ENCODE measurements around the gene FAS.
"Not testable (repeated sequence)": the region's sequence is repeated elsewhere in the genome, so short reads cannot be mapped to it uniquely, and the experiment has no call there.

The FAS gene

DNA sequence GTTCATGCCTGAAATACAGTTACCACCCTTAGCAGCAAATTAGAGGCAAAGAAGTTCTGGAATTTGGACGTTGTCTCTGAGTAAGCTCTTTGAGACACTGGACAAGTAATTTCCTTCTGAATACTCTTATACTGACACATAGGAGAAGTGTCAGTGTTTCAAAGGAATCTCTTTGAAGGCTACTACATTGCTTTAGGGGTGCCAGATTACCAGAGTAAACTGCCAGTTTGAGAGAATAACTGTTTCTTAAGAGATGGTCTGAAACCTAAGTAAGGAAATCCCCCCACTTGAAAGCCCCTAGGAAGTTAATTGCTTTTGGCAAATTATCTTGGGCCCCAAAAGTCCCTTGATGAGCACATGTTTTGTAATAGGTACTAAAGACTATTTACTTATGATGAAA, 3.4 kb downstream of the FAS start:
- no peak for DNase-seq

DNA sequence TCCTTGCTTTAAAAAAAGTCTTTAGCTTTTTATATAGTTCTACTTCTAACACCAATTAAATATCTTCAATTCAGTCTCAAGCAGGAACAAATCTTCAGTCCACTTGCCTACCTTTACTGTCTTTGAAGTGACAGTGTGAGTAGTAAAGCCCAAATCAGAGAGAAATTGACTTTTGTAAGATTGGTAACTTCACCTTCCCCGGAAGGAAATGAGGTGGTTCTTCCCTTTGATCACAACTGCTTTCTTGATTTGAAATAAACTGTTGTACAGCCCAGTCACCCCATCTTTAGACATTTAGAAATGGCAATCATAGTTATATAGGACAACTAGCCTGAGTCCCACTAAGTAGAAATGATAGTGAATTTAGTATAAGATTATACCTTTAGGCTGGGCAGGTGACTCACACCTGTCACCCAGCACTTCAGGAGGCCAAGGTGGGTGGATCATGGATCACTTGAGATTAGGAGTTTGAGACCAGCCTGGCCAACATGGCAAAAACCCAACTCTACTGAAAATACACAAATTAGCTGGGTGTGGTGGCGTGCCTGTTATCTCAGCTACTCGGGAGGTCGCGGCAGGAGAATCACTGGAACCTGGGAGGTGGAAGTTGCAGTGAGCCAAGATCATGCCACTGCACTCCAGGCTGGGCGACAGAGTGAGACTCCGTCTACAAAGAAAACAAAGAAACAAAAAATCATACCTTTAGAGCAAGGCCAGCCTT, 4.7 kb downstream of the FAS start:
- DNase-seq, result no peak

DNA sequence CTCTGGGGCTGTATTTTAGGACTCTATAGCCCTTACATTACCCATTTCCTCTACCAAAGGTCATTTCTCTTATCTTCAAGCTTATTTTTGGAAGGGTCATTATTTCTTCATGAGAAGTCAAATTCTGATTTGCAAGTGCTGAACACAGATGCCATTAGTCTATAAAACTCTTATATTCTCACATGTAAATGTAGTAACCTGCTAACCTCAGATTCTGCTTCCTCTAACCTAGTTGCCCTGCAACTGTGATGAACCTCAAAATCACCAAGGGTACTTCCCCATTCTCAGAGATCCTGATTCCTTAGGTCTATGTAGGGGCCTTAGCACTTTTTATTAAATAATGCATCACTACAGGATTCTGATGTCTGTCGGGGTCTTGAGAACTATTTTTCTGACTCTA, 6.3 kb downstream of the FAS start:
- no peak for DNase-seq

DNA sequence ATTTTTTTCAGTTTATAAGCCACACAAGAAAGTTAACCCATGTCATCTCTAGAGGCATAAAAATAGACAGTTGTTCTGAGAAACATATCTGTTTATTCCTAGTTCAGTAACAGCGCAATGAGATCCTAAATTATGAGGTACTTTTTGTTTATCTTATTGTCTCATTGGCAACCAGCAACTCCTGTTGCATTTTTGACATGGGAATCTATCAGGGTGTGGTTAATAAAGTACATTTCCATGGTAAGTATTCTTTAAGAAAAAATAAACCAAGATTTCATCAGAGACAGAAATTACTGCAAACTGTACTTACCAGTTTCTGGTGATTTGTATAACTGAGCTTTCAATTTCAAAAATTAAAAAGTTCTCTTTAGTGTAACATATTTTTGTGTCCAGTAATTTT, 9.0 kb downstream of the FAS start:
- DNase-seq, result no peak

DNA sequence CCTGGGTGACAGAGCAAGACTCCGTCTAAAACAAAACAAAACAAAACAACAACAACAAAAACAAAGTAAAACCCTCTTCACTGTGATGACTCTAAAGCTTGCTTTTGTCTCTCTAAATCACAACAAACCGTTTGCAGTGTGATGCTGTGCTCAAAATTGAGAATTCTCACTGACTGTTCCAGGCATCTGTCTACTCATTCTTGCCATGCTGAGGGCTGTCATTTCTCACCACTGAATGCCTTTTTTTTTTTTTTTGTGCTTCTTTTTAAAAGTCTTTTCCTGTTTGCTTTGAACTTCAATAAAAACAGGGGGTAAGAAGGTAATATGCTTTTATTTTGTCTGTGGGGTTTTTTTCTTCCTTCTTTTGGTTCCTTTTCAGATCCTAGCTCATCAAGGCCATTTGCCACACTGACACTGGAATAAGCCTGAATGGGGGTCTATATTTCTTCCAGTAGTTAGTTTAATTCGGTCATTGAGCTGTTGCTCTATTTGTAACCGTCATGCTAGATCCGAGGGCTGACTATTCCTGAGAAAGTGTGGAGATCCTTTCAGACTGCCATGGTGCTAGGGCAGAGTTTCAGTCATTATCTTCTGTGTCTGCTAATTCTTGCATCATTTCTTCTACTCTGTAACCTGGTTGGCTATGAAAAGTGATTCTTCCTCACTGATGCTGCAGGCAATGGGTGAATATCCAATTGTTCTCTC, 10.6 kb downstream of the FAS start:
- no peak for DNase-seq

DNA sequence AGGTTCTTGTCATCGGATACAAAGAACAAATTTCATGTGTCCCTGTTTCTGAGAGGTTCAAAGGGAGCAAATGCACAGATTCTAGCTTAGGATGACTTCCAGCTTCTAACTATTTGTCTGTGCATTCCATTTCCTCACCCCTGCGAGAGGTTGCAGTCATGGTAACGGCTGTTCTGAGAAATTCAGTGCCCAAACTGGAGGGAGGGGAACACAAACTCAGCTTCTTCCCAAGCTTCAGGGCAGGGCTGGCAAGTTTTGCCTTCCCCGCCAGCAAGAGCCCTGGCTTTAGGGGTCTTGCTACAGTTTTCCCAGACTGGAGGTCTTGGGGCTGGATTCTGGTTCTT, 11.1 kb downstream of the FAS start:
- no peak for DNase-seq

DNA sequence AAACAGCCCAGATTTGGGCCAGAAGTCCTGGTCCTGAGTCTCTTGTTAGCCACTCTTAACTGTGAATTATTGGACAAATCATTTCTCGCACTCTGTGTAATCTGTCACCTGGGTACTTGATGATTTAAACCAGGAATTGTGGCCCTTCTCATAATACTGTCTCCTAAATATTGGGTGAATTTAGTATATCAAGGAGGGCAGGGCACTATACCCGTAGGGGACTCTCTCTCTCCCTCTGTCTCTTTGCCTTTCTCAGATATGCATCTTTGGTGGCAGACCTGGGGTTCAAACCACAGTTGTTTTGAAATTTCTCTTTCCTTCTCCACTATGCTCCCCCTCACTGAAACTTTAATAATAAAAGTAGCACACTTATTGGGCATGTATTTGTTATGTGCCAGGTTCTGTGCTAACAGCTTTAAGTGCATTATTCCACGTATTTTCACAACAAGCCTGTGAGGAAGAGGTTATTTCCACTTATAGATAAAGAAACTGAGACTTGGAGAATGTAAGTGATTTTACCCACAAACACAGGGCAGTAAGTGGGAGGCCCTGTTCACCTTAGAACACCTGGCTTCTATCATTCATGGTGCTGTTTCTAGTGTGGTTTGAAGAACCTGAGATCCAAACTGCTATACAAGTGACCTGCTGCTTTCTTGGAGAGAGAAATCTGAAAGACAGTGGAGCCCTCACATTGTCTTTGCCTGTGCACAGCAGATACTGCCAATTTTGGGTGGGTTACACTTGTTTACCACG, 11.8 kb downstream of the FAS start:
- DNase-seq, result no peak

DNA sequence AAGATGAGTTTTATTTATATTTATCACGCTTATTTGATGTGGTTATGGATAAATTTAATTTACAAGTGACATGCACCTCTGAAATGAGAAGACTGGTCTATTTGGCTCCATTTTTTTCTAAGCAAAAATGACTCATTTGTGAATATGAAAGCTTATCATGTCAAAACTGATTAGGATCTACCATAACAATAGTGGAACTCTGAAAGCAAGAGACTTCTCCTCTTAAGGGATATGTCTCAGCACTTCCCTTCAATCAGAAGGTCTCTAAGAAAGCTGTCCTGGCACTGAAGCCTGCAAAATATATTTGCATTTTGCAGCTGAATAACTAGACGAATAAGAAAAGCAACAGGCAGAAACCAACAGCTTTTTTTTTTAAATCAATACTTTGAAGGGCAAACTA, 12.7 kb downstream of the FAS start:
- DNase-seq, result no peak

DNA sequence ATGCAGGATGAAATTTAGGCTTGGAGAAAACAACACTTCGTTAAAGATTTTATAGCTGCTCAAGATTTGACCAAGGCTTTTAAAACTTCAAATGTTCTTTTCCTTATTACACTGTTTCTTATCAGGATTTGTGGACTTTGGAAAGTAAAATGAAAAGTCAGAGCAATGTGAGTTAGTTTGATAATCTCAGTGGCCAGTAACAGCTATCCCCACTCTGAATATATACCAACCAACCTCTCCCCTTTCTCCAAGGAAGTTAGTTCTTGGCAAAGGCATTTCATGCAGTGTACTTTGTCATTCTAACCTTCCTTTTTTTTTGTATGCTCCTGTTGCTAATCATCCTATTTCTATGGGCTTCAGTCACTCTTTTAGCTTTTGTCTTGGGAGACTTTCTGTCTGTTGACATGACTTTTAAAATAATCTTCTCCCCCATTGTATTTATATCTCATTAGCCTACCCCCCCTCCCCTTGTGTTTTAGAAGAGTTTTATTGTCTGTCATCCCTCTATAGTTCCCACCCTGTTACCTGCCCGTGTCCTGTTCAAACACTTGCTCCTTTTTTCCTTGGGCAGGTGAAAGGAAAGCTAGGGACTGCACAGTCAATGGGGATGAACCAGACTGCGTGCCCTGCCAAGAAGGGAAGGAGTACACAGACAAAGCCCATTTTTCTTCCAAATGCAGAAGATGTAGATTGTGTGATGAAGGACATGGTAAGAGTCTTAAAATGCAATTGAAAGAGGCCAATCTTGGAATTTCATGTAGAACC, 16.7 kb downstream of the FAS start:
- no peak for DNase-seq

DNA sequence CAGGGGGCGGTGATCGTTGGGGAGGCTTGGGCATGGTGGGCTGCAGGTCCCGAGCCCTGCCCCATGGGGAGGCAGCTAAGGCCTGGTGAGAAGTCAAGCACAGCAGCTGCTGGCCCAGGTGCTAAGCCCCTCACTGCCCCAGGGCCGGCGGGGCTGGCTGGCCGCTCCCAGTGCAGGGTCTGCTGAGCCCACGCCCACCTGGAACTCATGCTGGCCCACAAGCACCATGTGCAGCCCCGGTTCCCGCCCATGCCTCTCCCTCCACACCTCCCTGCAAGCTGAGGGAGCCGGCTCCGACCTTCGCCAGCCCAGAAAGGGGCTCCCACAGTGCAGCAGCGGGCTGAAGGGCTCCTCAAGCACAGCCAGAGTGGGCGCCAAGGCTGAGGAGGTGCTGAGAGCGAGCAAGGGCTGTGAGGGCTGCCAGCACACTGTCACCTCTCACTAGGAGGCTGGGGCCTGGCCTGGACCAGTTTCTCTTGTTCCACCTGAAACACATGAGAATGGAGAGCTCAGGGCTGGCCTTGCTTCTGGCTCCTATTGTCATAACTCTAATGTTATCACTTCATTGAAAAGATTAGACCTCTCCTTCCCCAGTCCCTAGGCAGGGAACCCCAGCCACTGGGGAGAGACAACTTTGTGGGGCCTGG, 28.2 kb downstream of the FAS start:
- DNase-seq, result not testable (repeated sequence)

DNA sequence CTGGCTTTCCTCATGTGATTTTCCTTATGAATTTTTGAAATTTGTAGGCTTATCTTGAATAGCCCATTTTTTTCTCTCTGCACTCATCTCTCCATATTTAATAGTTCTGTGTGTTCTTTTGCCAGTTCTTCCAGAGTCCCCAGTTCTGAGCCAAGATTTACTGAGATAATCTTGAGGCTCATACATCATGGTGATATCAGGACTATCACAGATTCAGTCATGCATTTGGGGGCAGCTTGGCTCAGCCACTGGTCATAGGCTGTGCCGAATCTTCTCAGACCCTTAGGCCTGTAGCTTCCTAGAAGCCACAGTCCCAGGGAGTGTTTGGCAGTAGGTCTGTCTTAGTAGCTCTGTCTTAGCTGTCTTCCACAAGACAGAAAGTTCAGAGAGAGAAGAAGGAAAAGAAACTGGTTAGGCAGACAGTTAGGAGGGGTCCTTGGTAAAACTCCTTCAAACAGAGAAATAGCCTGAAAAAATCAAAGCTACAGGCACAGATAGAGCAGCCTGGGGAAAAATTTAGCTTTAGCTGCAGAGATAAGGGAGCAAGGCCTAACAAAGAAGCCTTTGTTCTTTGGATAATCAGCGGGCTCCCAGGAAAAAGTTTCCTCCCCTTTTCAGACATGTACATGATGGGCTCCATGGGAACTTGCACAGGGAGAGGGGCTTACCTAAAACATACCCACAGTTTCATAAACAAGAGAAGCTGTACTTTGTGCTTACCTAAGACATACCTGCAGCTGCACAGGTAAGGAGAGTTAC, 29.1 kb downstream of the FAS start:
- no peak for DNase-seq

DNA sequence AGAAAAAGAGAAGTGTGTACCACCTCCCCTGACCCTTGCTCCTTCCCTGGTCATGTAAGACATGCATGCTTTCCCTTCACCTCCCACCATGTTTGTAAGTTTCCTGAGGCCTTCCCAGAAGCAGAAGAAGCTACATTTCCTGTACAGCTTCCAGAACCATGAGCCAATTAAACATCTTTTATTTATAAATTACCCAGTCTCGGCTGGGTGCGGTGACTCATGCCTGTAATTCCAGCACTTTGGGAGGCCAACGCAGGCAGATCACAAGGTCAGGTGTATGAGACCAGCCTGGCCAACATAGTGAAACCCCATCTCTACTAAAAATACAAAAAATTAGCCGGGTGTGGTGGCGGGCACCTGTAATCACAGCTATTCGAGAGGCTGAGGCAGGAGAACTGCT, 30.9 kb downstream of the FAS start:
- DNase-seq, result not testable (repeated sequence)

DNA sequence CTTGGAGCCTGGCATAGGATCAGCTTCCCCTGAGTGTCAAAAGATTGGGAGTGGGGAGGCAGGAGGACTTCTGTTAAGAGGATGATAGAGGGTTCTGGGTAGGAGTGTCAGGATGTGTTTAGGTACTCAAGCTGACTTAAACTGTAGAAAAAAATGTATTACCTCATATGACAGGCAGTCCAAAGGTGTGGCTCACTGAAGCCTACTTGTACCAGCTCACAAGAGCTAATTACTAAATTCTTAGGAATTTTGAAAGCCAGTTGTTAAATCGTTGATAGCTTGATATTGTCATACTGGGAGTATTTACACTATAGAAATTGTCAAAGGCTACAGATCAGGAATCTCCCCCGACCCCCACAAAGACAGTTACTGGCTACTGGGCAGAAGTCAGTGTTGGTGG, 32.1 kb downstream of the FAS start:
- no peak for DNase-seq

DNA sequence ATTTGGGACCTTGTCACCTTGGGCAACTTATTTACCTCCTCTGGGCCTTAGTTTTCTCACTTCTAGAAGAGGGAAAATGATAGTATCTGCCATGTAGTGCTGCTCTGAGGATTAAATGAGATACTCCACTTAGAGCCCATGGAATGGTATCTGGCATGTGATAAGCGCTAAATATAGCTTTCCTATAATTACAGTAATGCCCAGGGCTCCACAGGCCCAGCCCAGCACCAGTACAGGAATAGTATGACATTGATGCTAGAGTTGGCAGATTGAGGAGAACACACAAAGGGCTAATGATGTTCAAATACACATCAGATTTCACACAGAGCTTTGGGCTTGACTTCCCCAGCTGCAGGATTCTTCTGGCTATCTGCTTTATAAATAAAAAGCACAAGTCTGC, 34.9 kb downstream of the FAS start:
- no peak for DNase-seq

DNA sequence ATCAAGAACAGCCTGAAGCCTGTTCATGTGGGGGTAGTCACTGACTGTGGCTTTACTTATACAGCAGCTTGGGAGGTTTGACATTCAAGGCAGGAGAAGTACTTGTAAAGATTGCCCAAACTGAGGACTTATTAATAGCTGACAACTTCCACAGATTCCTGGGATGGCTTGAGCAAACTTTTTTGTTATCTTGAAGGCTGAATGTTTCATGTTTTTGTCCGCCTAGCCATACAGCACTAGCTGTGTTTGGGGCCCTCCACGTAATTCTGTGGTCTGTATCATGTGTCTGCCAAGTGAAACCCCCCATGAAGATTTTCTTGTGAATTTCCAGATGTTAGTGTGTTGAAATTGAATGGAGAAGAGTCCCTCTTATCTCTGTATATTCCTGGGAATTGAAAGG, 38.6 kb downstream of the FAS start:
- no peak for DNase-seq

DNA sequence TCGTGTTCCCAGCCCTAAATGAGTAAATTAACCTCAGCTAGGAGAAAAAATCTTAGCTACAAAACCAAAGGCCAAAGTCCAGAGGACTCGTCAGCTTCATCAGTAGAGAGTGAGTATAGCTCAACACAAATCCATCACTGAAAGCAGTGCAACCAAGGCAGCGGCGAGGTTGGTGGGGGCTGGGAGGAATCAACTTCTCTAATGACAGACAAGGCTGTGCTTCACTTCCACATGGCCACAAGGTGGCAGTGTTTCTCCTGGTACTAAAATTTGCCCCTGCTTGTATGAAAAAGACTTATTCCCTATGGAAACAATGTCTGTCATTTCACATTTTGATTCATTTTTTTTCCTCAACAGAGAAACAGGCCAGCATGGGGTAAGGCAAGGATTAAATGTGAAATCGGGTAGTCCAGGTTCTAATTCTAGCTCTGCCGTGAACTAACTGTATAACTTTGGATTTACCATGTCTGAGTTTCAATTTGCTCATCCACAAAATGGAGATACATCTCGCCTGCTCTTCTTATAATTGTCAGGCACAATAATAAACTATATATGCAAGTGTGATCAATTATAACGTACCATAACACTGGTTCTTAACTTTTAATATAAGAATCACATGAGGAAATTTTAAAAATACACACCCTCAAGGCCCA, 39.3 kb downstream of the FAS start:
- DNase-seq, result peak; percentile 60

DNA sequence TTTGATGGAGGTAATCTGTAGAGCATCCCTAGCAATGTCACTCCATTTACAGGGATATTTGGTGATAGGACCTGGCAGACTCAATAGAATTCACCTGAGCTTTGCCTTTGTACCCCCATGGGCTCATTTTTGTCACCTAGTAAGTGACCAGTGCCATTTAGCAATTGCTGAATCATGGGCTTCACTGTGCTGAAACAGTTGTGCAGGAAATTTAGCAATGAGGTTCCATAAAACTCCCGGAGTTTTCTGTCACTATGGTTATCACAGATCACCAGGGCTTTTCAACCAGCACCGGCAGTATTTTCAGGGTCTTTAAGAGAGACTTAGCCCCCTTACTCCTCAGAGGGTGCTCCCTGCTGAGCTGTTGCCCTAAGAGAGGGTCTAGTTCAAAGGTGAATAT, 40.2 kb downstream of the FAS start:
- DNase-seq, result no peak

DNA sequence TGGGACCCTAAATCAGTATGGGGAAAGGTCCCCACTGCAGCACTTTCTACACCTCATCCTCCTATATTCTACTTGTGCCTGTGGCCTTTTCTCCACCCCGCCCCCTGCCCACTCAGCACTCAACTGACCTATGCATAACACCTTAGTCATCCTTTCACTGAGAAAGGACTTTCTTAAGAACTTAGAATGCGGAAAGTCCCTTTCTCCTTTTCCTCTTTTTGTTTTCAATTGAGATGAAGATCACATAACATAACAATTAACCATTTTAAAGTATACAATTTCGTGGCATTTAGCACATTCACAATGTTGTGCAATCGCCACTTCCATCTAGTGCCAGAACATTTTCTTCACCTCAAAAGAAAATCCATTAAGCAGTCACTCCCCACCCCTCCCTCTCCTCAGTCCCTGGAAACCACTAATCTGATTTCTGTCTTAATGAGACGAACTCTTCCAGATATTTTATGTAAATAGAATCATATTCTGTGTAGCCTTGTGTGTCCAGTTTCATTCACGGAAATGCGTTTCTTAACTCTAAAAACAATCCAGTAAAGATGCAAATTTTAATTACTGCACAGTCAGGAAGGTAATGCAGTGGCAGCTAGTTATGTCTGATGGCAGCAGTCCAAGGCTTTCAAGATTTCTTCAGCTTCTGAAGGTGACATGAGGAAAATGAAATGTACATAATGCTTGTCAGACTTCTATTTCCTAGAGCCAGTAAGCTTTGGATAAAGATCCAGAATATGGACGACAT, 41.7 kb downstream of the FAS start:
- peak; percentile 53 for DNase-seq

DNA sequence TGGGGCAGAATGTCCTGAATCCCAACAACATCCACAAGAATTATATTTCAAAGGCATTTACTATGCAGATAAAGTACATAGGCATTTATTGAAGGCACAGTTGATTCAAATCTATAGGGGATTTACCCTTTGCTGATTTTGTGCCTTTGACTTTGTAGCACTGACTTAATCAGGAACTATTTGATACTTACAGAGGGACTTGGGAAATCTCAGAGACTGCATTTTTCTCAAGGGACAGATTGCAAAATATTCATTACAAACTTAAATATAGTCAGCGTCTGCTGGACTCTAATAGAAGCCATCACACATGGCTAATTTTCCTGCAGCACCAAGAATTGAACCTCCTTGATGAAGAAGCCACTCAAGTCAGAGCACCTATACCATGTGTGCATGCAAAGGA, 44.9 kb downstream of the FAS start:
- no peak for DNase-seq

DNA sequence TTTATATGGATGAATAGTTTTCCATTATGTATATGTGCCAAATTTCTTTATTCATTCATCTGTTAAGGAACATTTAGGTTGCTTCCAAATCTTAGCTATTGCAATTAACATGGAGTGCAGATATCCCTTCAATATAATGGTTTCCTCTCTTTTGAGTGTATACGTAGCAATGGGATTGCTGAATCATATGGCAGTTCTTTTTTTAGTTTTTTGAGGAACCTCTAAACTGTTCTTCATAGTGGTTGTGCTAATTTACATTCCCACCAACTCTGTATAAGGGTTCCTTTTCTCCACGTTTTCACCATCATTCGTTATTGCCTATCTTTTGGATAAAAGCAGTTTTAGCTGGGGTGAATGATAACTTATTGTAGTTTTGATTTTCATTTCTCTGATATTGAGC, 46.5 kb downstream of the FAS start:
- DNase-seq, result no peak

DNA sequence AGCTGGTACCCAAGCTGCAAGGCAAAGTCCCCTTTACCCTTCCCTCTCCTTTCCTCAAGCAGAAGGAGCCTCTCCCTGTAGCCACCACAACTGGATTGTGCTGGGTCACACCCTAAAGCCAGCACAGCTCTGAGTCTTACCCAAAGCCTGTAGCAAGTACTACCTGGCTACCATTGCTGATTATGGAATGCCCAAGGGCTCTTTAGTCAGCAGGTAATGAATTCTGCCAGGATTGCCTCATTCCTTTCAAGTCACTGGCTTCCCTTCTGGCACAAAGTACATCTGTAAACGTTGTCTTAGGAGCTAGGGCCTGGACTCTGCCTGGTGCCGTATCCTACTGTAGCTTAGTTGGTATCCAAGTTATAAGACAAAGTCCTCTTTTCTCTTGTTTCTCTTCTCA, 52.0 kb downstream of the FAS start:
- no peak for DNase-seq
